Measurements from ENCODE around the gene NDUFB4. TPM values are rescaled to one million over a fixed set of nuclear protein-coding genes. Genes with fewer than 3 reads are reported as not detected.

Gene NDUFB4
- 188 and 294 TPM in 2 replicates for total RNA-seq (2014; rRNA removed; shearing (Covaris generic))
- polyA plus RNA-seq (2015; cell fraction: cytosol; rRNA removed): 208 and 296 TPM in 2 replicates
- 107 and 138 TPM in 2 replicates for polyA plus RNA-seq (2015; cell fraction: nucleus; rRNA removed)

DNA sequence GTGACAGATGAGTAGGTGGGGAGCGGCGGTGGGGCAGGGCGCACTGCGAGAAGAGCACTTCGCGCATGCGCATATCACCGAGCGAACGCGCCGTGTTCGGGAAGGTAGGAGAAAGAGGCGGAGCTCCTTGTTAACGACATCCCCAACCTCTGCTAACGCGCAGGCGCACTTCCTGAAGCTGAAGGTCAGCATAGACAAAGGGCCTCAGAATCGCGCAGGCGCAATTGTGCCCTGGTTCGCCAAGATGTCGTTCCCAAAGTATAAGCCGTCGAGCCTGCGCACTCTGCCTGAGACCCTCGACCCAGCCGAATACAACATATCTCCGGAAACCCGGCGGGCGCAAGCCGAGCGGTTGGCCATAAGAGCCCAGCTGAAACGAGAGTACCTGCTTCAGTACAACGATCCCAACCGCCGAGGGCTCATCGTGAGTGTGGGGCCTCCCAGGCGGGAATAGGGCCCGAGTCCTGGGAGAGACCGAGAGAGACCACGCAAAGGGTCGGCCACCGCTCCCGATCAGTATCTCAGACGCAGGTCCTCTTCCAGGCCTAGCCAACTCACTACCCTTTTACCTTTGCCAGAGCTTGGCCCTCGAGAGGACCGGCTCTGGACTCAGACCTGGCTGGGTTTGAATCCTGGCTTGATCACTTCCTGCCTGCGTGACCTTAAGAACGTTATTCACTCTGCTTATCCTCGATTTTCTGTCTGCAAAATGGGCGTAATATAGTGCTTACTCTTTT lies at the start of gene NDUFB4:
TSS of gene NDUFB4 (plus strand) at position 221 of the 737 bp plus-strand sequence. CDS start at position 245, 24 bp downstream.
- peak; percentile 98 for DNase-seq (ENCODE audit: low read depth)

DNA sequence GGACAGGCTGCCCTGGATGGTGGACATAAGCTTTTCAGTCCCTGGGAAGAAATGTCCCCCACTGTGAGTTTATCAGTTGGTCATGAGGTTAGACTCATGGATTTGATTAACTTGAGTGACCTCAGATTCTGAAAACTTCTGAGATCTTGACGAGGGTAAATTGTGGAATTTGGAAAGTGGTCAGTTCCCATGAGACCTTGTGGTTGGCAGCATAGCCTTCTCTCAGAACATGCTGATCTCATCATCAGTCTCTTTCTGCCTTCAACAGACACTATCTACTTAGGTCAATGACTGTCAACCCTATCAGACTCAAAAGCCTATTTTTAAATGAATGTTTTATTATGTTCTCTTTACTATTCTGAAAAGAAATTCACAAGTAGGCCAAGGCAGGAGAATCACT lies 45.6 kb upstream of the NDUFB4 start:
- DNase-seq (ENCODE audit: low read depth): no peak

DNA sequence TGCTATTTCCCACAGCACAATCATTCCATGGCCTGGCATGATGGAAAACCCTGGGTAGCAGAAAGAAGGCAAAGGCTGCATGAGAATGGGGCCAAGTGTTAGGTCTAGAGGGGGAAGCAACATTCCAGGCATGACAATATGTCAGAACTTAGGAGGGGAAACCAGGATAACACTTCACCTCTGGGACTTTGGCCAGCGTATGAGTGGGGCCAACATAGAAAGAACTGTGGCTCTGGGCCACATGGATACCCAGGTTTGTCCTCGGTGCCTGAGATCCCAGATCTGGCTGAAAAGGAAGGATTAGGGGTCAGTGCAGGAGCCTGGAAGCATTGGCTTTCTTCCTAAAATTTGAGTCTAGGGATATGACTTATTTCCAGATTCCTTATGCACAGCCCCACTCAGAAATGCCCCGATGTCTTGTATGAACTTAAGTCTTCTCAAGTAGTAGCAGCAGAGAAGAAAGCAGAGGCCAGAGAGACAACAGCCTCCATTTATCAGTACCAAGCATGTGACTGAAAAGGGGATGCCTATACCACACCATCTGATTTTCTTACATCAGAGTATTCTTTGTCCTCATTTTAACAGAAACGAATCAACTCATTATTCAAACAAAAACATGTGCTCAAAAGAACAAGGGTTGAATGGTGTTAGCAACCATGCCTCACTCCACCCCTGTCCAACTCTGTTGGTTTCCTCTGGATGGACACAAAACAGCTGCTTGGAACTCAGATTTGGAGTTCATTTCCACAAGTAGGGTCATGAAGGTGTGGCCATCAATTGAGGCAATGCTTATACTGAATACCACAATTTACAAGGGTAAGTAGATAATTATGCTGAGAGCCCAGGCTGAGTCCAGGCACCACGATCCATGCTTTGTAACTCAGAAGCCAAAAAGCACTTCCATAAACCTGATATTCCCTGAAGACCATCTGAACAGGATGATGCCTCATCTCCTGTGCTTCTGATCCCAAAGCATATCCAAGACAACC lies 43.7 kb upstream of the NDUFB4 start:
- no peak for DNase-seq (ENCODE audit: low read depth)

DNA sequence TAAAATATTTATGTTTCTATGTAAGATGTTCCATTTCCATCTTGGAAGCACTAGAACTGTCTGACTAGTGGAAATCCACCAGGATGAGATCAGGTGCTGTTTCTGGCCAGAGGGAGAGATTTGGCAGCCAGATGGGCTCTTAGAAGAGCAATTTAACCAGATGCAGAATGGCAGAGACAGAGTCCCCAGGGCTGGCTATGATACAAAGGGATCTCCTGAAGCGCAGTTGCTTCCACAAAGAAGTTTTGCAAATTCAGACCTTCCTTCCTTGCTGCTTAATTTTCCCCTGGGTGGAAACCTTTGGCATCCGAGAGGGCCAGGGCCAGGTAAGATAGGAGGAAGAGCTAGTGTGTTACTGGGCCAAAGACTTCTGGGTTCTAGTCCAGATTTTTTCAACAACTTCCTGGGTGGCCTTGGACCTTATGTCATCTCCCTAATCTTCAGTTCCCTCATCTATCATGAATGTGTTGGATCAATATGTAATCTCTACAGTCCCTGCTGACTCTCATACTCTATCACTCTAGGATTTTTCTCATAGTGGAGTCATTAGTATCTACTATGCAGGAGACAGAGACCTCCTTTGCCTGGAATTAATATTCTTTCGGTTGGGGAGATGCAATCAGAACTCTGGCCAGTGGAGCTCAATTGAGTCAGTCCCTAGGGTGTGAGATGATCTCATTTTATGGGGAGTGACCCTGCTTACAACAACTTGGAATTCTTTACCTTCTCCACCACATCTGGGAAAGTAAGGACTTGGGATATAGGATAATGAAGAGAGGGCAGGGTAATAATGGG lies 41.1 kb upstream of the NDUFB4 start:
- no peak for DNase-seq (ENCODE audit: low read depth)

DNA sequence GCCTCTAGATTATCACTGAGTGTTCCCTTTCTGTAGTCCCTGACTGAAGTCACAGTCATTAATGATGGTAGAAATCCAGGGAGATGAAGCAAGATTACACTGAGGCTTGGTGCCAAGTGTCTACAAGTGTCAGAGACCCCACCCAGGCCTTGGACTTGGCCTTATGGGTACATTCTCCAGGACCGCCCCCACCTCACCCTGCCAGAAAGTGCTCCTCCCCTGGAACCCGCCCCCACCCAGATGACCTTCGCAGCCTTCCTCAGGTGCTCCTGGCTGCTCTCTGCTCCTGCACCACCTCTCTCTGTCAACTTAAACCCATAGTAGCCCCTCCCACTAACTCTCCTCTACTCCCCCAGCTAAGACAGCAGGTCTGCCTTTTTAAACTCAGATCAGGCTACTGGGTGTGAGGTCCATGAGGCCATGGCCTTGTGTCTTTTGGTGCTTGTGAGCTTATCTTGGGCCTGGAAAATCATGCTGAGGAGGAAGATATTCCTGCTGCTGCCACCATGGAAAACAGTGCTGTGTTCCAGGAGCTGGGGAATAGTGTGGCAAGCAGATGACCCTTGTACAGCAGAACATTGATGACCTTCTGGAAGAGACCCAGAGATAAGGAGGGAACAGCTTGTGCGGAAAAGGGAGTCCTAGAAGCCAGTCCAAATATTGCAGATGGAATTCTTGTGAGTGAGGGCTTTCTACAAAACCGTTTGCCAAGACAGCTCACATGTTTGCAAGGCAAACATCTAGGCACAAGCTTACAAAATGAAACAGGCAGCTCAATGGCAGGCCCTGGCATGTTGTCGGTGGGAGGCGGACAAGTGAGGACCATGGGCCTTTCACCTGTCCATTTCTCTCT lies 40.3 kb upstream of the NDUFB4 start:
- no peak for DNase-seq (ENCODE audit: low read depth)

DNA sequence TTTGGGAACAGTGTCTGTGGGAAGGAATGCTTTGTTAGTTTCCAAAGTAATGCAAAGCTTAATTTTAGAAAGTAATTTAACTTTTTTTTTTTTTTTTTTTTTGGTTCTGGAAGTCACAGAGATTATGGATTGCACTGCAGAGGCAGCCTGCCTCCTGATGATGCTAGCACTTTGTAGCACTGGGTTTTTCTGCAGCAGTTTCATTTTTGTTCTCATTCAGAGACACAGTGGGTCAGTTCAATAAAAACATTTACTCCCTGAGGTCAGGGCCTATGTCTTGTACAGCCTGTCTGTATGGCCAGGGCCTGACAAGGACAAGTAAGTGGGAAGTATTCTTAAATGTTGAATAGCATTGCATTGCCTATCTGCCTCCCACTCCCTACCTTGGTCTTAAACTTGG lies 39.0 kb upstream of the NDUFB4 start:
- no peak for DNase-seq (ENCODE audit: low read depth)

DNA sequence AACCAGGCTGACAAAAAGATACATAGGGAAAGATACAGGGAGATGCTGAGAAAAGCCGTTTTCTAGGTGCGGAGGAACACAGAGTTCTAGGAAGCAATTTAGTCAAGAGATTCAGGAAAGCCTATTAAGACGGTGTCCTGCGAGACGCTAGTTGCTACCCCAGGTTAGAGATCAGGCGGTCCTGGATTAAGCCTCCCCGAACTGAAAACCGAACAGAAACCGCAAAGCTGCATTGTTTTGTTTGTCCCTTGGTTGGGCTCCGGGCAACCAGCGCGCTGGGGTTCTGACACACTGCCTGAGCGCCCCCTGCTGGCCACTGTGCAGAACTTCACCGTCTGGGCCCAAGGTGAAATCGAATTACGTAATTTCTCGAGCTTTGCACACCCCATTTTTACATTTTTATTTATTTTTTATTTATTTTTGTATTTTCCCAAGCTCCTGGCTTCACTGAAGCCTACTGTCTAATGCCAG lies 37.3 kb upstream of the NDUFB4 start:
- peak; percentile 92 for DNase-seq (ENCODE audit: low read depth)

DNA sequence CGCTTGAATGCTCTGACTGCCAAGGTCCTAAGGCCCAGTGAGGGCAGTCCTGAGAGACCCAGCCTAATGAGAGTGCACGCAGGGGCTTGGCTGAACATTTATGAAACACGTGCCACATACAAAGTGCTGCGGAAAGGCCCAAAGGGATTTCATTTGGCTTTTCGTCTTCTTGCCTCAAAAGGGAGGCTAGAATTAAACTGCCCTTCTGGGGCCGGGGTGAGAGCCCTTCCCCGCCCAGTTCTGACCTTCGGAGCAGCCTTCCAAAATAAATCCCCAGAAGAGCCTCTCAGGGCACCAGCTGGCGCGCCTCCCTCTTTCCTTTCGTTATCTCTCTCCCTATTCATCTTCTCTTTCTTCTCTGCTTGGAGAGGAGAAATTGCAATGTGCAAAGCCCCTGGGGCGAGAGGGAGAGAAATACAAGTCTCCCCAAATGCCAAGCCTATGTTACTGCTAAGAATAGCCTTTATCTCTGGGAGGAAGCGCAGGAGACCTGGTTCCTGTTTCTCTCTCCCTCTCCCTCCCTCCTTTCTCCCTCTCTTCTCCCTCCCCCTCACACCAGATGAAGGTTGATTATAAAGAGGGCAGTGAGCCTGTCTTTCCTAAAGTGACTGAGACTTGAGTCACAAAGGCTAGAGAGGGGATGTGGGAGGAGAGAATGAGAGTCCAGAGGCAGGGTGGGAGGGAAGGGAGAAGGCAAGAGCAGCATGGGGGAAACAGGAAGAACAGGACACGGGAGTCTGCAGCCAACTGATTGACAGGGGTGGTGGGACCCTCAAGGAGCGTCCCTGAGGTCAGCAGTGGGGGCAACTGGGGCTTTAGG lies 36.7 kb upstream of the NDUFB4 start:
- peak; percentile 94 for DNase-seq (ENCODE audit: low read depth)

DNA sequence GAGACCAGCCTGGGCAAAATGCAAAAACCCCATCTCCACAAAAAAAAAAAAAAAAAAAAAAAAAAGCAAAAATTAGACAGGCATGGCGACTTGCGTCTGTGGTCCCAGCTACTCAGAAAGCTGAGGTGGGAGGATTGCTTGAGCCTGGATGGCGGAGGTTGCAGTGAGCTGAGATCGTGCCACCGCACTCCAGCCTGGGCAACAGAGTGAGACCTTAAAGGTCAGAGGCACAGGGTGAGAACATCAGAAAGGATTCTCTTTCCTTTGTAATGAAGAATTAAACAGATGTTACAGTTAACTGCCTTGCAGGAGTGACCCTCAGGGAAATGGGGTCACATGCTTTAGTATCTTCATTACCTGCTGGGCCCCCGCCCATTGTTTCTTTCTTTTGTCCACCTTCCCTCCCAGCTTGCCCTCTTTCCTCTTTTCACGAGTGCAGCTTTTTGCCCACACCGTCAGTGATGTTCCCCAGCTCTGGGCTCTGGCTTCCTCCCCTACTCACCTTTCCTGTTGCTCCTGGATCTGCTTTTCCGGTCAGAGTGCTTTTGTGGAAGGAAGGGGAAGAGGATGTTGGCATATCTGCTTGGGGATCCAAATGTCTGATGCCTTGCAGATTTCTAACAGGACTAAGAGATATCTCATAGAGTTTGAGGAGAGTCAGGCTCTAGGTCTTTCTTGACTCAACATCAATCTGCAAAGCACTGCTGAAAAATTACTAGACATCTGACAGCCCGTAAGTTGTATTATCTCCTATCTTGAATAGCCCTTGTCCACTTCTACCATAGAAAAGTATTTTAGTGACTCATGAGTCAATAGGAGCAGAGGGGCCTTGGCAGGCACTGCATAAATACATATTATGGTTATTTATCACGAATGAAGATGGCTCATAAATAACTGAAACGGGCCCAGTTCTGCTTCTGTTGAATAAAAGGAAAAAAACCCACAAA lies 35.6 kb upstream of the NDUFB4 start:
- DNase-seq (ENCODE audit: low read depth): no peak

DNA sequence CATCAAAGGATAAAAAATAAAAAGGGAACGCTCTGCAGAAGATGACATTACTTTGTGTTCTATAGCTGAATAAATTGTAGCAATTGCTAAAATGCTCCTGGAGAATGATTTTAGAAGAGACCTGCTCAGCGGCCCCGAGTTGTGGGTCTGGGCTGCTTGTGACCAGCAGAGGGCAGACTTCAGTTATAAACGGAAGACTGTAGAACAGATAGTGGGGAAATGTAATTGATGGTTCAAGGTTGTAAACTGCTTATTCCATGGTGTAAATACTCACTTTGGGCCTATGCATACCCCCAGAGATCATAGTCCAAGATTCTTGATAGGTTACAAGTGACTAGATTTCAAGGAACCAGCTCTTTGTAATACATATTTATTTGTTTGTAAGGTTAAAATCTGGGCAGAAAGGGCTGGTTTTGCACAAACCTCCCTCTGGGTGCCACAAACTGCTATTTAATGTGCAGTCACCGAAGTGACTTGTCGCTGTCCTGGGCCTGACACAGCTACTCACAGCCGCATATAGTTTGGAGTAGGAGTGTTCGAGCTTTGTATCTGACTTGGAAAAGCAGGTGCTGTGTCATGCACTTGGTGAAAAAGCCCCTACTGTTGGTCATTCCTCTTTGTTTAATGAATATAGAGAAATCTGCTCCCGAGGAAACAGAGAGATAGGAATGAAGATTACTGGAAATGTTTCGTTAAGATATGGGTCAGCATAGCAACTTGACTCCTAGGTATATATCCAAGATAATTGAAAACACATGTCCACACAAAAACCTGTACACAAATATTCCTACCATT lies 34.7 kb upstream of the NDUFB4 start:
- DNase-seq (ENCODE audit: low read depth): peak; percentile 67

DNA sequence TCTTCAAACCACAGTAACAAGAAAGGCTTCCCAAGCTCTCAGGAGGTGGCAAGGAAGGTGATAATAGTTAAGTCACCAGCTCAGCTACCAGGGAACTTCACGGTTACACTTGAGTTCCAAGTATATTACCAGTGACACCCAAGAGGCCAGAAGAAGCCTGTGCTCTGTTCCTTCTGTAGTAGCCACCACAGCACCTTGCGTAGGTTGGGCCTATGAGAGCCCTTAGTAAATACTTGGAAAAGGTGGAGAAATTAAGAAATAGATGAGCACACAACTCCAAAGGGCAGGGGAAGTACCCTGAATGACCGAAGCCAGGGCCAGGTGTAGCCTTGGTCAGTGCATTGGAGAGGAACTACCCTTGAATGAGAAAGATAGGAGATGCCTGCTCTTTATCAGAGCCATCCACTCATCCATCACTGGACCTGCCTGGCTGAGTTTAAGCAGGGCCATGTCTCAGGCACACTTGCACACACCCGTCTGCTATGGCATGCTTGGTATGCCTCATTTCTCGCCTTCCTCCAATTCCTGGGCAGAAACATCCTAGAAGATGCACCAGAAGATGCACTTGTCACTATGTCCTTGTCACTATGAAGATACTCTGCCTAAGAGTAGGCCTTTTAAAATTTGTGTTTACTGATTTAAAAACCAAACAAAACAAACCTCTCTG lies 32.6 kb upstream of the NDUFB4 start:
- no peak for DNase-seq (ENCODE audit: low read depth)

DNA sequence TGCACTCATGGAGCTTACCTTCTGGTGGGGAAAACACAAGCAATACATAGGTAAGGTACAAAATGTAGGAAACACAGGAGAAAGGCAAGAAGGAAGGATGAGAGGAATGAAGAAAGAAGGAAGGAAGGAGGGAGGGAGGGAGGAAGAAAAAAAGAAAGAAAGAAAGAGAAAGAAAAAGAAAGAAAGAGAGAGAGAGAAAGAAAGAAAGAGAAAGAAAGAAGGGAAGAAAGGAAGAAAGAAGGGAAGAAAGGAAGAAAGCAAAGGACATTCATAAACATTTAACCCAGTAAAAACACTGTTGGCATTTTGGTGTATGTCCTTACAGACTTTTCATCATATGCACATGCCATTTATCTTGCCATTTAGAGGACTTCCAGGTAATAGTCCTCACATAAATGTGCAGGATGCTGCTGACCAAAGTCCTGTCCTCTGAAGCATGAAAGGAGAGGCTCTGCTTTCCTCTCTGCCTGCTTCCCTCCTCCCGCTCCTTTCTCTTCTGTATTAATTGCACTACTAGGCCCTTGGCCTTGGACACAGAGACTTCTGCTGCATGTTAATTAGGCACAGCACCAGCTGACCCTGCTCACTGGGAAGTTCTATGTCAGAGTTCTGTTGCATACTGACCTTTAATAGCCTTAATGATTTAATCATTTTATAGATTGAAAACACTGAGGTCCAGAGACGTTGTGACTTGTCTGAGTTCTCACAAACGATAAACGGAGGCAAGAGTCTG lies 29.7 kb upstream of the NDUFB4 start:
- no peak for DNase-seq (ENCODE audit: low read depth)

DNA sequence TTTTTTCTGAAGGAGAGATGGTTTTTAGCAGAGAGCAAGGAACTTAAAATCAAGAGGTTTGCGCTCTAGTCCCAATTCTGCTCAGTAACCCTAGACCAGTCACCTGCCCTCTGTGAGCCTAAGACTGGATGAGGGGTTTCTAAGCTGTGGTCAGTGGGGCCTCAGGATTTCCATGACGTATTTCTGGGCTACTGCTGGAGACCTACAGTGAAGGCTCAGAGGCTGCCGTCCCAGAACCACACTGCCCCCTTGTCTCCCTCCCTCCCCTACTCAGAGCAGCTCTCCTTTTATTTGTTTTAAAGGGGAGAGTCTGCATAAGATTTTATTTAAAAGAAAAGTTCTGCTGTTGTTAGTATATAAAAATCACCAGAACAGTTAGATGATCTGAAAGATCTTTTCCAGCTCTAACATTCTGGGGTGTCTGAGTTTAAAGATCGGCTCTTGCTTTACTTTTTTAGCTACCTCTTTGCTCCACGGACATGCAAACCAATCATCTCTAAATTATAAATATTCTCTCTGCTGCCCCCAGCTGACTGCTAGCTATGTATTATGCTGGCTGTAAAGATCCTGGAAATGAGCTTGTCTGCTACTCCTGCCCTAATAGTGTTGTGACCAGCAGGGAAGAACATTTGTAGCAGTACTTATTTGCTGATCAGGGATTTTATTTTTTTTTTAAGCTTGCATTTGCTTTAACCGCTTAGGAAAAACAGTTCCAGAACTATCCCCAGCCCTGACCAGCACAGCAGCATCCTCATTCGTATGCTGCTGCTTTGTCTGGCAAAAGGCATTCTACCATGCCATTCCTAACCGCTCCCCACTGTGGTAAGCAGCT lies 28.6 kb upstream of the NDUFB4 start:
- peak; percentile 64 for DNase-seq (ENCODE audit: low read depth)

DNA sequence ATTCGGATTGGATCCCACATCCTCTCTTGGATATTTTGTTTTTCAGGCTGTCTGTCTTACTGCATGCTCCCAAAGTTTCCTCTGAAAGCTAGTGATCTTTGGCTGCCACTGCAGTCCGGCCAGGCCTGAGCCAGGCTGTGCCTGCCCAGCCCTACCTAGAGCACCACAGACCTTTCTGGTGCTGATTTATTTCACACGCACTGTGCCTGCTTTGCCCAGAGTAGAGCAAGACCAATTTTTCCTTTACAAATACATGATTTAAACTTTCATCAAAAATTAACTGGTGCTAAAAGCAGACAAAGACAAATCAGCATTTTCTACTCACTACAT lies 28.0 kb upstream of the NDUFB4 start:
- no peak for DNase-seq (ENCODE audit: low read depth)

DNA sequence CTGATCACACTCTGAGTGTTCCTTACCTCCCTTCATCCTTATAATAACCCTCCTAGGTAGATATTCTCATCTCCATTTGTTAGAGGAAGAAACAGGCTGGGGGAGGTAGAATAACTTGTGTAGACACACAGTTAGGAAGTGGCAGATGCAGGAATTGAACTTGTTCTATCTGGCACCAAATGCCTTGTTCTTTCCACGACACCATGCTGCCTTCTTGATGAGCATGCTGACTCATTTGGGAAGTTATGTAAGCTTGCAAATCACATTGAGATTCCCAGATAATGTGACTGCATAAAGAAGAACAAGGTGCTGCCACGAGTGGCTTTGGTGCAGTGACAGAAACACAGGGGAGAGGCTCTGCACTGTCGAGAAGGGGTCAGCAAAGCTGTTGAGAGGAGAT lies 27.5 kb upstream of the NDUFB4 start:
- DNase-seq (ENCODE audit: low read depth): no peak

All from HT1080 (cell line).